Hypothalamus (tissue), 51 donors: ENCODE data around the gene PCDH9.
A peak's percentile ranks its signal among the peaks of the same experiment; 100 is the strongest.

Source experiments
- DNase-seq, 51 donors: peaks; one replicate each; lab custom pipeline; 2025; lab: John Stamatoyannopoulos, UW

Gene PCDH9, protein sequence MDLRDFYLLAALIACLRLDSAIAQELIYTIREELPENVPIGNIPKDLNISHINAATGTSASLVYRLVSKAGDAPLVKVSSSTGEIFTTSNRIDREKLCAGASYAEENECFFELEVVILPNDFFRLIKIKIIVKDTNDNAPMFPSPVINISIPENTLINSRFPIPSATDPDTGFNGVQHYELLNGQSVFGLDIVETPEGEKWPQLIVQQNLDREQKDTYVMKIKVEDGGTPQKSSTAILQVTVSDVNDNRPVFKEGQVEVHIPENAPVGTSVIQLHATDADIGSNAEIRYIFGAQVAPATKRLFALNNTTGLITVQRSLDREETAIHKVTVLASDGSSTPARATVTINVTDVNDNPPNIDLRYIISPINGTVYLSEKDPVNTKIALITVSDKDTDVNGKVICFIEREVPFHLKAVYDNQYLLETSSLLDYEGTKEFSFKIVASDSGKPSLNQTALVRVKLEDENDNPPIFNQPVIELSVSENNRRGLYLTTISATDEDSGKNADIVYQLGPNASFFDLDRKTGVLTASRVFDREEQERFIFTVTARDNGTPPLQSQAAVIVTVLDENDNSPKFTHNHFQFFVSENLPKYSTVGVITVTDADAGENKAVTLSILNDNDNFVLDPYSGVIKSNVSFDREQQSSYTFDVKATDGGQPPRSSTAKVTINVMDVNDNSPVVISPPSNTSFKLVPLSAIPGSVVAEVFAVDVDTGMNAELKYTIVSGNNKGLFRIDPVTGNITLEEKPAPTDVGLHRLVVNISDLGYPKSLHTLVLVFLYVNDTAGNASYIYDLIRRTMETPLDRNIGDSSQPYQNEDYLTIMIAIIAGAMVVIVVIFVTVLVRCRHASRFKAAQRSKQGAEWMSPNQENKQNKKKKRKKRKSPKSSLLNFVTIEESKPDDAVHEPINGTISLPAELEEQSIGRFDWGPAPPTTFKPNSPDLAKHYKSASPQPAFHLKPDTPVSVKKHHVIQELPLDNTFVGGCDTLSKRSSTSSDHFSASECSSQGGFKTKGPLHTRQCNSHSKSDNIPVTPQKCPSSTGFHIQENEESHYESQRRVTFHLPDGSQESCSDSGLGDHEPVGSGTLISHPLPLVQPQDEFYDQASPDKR (N-terminal part only)

GRCh38 chr13:67229481-67230403, at the start of gene PCDH9:
Gene PCDH9 (minus strand): TSS chr13:67230336. CDS start chr13:67228440, 1,896 bp downstream.
- DNase-seq: peak in 5 of 51 donors; percentile 6 to 87 (median 53)

- DNase-seq: no peak
Measured at GRCh38 chr13:67278235-67278634, 48.1 kb upstream of the PCDH9 start.

DNA sequence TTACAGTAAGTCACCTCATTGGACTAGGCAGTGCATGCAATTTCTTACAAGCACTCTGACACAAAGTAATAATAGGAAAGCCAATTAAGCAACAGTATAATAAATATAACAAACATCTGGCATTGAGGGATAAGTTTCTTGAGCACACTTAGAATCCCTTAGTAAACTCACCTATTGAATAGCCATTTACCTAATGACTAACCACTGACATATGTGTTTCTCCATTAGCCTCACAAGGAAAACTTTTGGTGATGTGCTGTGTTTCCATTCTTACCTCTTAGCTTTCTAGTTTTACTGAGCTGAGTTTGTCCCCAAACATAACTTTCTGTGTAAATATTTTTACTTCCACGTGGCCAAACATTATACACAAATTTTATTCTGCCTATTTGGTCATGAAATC, 47.4 kb upstream of the PCDH9 start:
- DNase-seq: no peak

GRCh38 chr13:67275351-67275960, 45.3 kb upstream of the PCDH9 start:
- no peak for DNase-seq

GRCh38 chr13:67273001-67273400, 42.9 kb upstream of the PCDH9 start:
- no peak for DNase-seq

- no peak for DNase-seq
Measured at GRCh38 chr13:67267136-67267535, 37.0 kb upstream of the PCDH9 start.

DNA sequence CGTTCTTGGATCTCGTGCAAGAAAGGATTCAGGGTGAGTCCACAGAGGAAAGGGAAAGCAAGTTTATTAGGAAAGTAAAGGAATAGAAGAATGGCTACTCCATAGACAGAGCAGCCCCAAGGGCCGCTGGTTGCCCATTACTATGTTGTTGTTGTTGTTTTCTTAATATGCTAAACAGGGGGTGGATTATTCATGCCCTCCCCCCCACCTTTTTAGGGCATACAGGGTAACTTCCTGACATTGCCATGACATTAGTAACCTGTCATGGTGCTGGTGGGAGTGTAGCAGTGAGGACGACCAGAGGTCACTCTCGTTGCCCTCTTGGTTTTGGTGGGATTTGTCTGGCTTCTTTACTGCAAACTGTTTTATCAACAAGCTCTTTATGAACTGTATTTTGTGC, 29.1 kb upstream of the PCDH9 start:
- no peak for DNase-seq

DNA sequence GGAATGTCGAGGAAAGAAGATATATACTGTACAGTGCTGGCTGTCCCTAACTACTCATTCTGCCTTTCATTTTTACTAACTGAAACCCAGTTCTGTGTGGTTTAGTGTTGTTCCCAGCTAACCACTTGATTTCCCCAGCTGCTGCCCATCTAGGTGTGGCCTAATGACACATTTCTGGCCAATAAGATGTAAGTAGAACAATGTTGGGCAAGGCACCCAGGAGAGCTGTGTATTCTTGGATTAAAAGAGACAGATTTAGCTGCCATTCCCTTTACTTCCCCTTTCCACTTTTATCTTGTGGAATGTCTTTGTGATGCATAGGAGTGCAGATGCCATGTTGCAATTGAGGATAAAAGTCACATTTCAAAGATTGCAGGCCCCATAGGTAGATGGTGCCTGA, 28.3 kb upstream of the PCDH9 start:
- no peak for DNase-seq

- DNase-seq: no peak
Measured at GRCh38 chr13:67238861-67239260, 8.7 kb upstream of the PCDH9 start.

DNA sequence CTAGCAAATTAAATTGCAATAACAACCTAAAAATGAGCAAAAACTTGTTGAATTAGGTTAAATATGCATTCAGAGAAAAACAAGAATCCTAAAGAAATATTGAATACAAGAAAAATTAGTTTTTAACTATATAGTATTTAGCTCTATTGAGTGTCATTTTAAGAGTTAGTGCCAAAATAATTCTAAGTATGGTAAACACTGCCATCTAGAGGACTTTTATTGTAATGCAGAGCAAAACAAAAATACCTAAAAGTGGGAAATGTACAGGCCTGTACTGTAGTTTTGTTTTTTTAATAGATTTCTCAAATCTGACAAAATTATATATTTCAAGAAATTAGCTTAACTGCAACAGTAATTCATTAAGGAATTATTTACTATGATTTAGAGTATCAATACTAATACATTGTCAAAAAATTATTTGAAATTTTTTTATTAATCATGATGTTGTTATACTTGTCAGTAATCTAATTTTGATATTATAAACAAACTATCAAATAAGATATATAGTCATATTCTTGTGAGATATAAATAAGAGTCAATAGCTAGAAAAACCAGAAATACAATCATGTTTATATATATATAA, 8.2 kb upstream of the PCDH9 start:
- DNase-seq: peak in 1 of 51 donors; percentile 27

DNA sequence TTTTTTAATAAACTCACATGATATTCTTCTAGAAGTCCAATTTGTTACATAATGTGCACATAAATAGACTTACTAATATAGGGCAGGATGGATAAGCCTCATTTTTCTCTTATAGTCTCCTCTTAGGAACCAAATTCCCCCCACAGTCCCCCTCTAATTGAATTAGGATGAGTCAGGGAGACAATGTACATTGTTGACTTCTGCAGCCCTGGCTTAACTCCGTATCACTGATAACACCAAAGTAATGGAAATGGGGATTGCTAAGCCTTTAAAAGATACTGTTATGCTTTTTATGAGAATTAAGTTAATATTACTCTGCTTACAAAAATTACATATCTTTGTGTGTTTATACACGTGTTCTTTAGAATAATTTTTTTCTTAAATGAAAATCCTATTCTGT, 5.1 kb upstream of the PCDH9 start:
- DNase-seq: no peak

- DNase-seq: no peak
Measured at GRCh38 chr13:67232384-67232783, 2.2 kb upstream of the PCDH9 start.

DNA sequence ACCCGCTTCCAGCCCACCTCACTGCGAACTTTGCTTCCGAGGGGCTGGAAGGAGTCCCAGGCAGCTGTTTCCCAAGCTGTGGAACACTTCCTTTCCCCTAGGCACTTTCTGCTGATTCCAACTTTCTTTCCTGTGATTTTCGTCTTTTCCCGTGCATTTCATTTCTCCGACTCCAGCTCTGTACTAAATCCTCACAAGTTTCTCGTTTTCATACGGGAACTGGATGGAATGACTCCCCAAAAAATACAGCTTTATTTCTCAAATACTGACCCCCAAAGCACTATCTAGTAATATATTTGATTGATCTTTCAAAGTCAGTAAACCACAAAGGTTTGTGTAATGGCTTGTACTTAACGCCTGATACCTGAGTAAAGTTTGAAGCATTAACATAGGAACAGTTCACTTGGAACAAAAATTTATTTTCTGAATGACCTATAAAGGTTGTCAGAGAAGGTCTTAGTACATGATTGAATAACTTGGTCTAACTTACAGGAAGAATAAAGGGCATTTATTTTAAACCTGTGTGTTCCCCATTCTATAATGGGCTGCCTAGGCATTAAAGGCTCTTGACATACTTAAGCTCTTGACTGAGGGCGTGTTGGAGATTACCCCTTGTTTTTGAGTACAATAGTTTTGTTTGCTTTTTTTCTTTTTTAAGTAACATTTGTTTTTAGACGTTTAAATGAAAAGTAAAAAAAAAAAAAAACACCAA, 1.3 kb upstream of the PCDH9 start:
- no peak for DNase-seq

DNA sequence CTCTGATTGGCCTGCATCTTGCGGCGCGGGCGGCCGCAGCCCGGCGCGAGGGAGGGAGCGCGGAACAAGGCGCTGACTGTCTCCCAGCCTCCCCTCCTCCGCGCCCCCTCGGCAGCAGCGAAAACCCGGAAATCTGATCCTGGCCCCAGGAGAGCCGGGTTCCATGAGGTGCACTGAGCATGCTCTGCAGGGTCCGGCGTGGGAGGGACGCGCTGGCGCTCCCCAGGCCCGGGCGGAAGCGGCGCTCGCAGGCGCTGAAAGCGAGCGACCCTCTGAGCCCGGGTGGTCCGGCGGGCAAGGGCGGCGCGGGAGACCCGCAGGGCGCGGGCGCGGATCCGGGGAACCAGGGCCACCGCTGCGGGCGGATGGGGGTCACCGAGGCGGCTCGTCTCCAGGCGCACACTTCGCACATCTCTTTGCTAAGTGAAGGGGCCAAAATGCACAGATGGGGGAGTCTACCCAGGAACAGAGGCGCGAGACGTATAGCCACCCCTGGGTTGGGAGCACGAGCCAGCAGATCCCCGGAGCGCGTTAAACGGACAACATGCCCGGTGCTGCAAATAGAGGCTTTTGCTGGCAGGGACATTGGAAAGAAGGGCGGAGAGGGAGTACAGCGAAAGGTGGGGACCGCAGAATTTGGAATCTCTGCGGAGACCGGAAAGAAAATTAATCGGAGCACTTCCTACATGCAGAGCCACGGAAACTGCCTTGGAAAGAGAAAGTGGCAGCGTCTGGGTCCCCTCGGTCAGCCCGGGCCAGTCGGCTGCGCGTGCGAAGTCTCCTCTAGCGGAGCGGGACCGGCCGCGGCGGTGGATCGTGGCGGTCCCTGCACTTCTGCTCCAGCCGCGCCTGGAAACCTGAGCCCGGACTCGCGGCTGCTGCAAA, 510 bp upstream of the PCDH9 start:
- peak; percentile 83 to 99 (median 97) for DNase-seq

DNA sequence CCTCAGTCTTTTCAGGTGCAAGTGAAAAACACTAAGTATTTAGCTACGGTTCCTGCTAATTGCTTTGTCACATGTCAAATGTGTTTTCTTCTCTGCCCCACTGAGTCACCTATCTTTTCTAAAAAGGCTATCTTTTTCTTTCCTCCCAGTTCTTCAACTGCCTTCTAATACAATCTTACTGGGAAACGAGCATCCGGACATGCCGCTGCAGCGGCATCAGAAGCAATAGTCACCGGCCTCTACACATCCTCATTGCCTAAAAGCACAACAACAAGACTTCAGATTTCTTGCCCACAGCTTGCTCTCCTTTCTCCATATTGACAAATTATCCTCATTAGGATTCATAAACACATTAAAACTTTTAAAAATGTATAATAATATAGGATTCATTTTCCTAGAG, 1.2 kb downstream of the PCDH9 start:
- DNase-seq: peak in 1 of 51 donors; percentile 13

DNA sequence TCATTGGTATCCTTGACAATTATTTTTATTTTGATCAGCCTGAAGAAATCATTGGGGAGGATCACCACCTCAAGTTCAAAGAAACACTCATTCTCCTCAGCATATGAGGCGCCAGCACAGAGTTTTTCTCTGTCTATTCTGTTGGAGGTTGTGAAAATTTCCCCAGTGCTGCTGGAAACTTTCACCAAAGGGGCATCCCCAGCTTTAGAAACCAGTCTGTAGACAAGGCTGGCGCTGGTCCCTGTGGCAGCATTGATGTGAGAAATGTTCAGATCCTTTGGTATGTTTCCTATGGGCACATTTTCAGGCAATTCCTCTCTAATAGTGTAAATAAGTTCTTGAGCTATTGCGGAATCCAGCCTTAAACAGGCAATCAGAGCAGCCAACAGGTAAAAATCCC, 2.1 kb downstream of the PCDH9 start:
- DNase-seq: peak in 1 of 51 donors; percentile 20

DNA sequence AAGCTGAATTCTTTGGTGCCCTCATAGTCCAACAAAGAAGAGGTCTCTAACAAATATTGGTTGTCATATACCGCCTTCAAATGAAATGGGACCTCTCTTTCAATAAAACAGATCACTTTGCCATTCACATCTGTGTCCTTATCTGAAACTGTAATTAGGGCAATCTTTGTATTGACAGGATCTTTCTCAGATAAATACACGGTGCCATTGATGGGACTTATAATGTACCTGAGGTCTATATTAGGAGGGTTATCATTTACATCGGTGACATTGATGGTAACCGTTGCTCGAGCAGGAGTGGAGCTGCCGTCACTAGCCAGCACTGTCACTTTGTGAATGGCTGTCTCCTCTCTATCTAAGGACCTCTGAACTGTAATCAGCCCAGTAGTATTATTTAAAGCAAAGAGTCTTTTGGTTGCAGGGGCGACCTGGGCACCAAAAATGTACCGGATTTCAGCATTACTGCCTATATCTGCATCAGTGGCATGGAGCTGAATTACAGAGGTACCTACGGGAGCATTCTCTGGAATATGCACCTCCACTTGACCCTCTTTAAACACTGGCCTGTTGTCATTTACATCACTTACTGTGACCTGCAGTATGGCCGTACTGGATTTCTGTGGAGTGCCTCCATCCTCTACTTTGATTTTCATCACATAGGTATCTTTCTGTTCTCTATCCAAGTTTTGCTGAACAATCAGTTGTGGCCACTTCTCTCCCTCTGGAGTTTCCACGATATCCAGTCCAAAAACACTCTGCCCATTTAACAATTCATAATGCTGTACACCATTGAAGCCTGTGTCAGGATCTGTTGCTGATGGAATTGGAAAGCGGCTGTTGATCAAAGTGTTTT, 2.8 kb downstream of the PCDH9 start:
- DNase-seq: peak in 2 of 51 donors; percentile 13 to 16
